Tibial nerve (tissue), 4 donors: ENCODE measurements around the gene AMBRA1. TPM values are rescaled to one million over a fixed set of nuclear protein-coding genes. Genes with fewer than 3 reads are reported as not detected.

Source experiments
- DNase-seq, 2 donors: peaks; one replicate each; pipeline ENCODE4 v3.0.0-alpha.2; 2019; ENCODE audit warnings: low spot score in 2 of 2
- H3K27ac ChIP-seq, 4 donors: fragments of 200-600 bp; sonication (generic) in 3 of 4; one replicate each; pipeline ENCODE4 v1.5.1; 2017 to 2019; ENCODE audit warnings: mild to moderate bottlenecking in 1 of 4
- H3K27me3 ChIP-seq, 2 donors: fragments of 200-600 bp; sonication (generic) in 1 of 2; one replicate each; pipeline versions ENCODE4 v1.5.1 to v1.6.0; 2017 to 2019
- H3K36me3 ChIP-seq, 3 donors: fragments of 200-600 bp; sonication (generic); one replicate each; pipeline ENCODE4 v1.5.1; 2018 to 2019
- H3K4me1 ChIP-seq, 4 donors: fragments of 200-600 bp; sonication (generic) in 3 of 4; one replicate each; pipeline ENCODE4 v1.5.1; 2017 to 2019
- H3K4me3 ChIP-seq, 4 donors: fragments of 200-600 bp; sonication (generic) in 3 of 4; one replicate each; pipeline ENCODE4 v1.5.1; 2017 to 2019; ENCODE audit warnings: mild to moderate bottlenecking in 1 of 4, moderate library complexity in 1 of 4
- H3K9me3 ChIP-seq, 4 donors: fragments of 200-600 bp; sonication (generic) in 3 of 4; one replicate each; pipeline ENCODE4 v1.5.1; 2017 to 2019
- CTCF ChIP-seq, 5 experiments: fragments of 200-600 bp in 3 of 5; fragments of 450-650 bp in 2 of 5; sonication (generic) in 3 of 5; IDR thresholded peaks; one replicate each; pipeline ENCODE4 v1.5.1; 2016 to 2019; ENCODE audit warnings: antibody characterized with exemption in 5 of 5, mild to moderate bottlenecking in 3 of 5, moderate library complexity in 2 of 5
- EP300 ChIP-seq, 2 donors: sonication (generic); formaldehyde crosslinking; IDR thresholded peaks; one replicate each; pipeline ENCODE4 v1.6.1; 2017; ENCODE audit warnings: antibody characterized with exemption in 2 of 2, mild to moderate bottlenecking in 1 of 2
- POLR2A ChIP-seq, 2 donors: fragments of 450-650 bp; IDR thresholded peaks; one replicate each; pipeline ENCODE4 v1.6.1; 2017; ENCODE audit warnings: antibody characterized with exemption in 2 of 2, mild to moderate bottlenecking in 2 of 2, moderate library complexity in 2 of 2
- WGBS, 2 donors: methylation state at CpG; one replicate each; pipeline ENCODE4 v1.1.5; 2018; 5-methylcytosine and 5-hydroxymethylcytosine counted together
- total RNA-seq, 4 donors: library from RNA; depleted of rRNA; stranded (reverse); fragments of >200 nt; gene quantifications; one replicate each; pipeline ENCODE4 v1.1.0, GENCODE V29; 2016

The AMBRA1 gene
- total RNA-seq, 4 donors from 2014 or later = 31.0 to 43.7 (median 35.8) TPM

- TF ChIP-seq CTCF (IDR thresholded peaks at IDR 0.05) (no peak), EP300 (IDR thresholded peaks at IDR 0.05) (no peak), POLR2A (IDR thresholded peaks at IDR 0.05) (no peak)
- H3K4me1 ChIP-seq = peaks cover 0 to 3% (median 0%) of the 10 kb centered on the region in 4 donors
- WGBS, 2 donors = 71 to 72% methylated on average over 5 of the region's 5 CpGs
- H3K9me3 ChIP-seq = no peaks in the 10 kb centered on the region
- H3K27ac ChIP-seq = no peak overlapping the region
- H3K27me3 ChIP-seq = no peaks in the 10 kb centered on the region
- DNase-seq = no peak
- peaks cover 0 to 100% (median 31%) of the 10 kb centered on the region in 3 donors for H3K36me3 ChIP-seq
- no peak overlapping the region for H3K4me3 ChIP-seq
Measured at GRCh38 chr11:46410021-46410420, 183.8 kb downstream of the AMBRA1 start.

DNA sequence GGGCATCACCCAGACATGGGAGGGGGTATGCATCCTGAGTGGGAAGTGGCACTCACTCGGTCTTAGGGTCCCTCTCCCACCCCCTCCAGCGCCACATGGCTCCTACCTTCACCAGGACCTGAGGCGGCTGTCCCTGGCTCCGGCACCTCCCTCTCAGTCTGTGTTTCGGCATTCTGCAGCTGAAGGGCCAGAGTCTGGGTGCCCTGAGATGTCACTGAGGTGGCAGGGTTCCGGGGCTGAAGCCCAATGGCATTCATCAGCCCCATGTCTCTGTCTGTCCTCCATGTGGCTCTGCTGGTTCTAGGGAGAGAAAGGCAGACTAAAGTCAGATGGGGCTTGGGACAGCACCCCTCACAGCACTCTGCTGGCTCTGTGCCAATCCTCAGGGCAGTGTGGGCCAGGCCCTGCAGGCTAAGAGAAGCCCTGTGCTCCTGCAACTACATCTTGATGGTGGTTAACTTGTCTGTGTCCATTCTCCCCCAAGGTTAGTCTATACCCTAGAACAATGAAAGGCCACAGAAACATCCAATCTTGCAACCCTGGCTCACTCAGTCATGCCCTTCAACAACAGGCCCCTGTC, 185.3 kb downstream of the AMBRA1 start:
- H3K27ac ChIP-seq = no peak overlapping the region
- H3K4me3 ChIP-seq = no peak overlapping the region
- 83 to 95% methylated on average over 6 of the region's 6 CpGs for WGBS, 2 donors
- no peaks in the 10 kb centered on the region for H3K9me3 ChIP-seq
- TF ChIP-seq POLR2A (IDR thresholded peaks at IDR 0.05) (no peak), EP300 (IDR thresholded peaks at IDR 0.05) (no peak), CTCF (IDR thresholded peaks at IDR 0.05) (no peak)
- no peak for DNase-seq
- H3K36me3 ChIP-seq = peaks cover 0 to 100% (median 25%) of the 10 kb centered on the region in 3 donors
- H3K27me3 ChIP-seq = no peaks in the 10 kb centered on the region
- peaks cover 0 to 18% (median 0%) of the 10 kb centered on the region in 4 donors for H3K4me1 ChIP-seq

GRCh38 chr11:46407635-46408034, 186.2 kb downstream of the AMBRA1 start:
- Histone ChIP-seq H3K36me3 (peaks cover 0 to 98% (median 25%) of the 10 kb centered on the region in 3 donors), H3K9me3 (no peaks in the 10 kb centered on the region), H3K4me3 (no peak overlapping the region), H3K27ac (no peak overlapping the region), H3K27me3 (no peaks in the 10 kb centered on the region), H3K4me1 (peaks cover 0 to 22% (median 0%) of the 10 kb centered on the region in 4 donors)
- 84% methylated on average over 10 of the region's 10 CpGs for WGBS, 2 donors
- no peak for DNase-seq
- TF ChIP-seq CTCF (IDR thresholded peaks at IDR 0.05) = no peak
- TF ChIP-seq POLR2A (IDR thresholded peaks at IDR 0.05) = no peak
- no peak for TF ChIP-seq EP300 (IDR thresholded peaks at IDR 0.05)

GRCh38 chr11:46404476-46405017, 189.3 kb downstream of the AMBRA1 start:
- DNase-seq = no peak
- no peaks in the 10 kb centered on the region for H3K27me3 ChIP-seq
- no peak overlapping the region for H3K4me3 ChIP-seq
- TF ChIP-seq EP300 (IDR thresholded peaks at IDR 0.05) = no peak
- TF ChIP-seq POLR2A (IDR thresholded peaks at IDR 0.05) = no peak
- TF ChIP-seq CTCF (IDR thresholded peaks at IDR 0.05) = no peak
- 67 to 76% methylated on average over 5 of the region's 5 CpGs for WGBS, 2 donors
- peaks cover 0 to 22% (median 0%) of the 10 kb centered on the region in 4 donors for H3K4me1 ChIP-seq
- no peaks in the 10 kb centered on the region for H3K9me3 ChIP-seq
- H3K36me3 ChIP-seq = peaks cover 0 to 95% (median 25%) of the 10 kb centered on the region in 3 donors
- no peak overlapping the region for H3K27ac ChIP-seq
